HG03378 (cell line): Measurements from ENCODE around the gene TTC28.
"Not testable (repeated sequence)": the region's sequence is repeated elsewhere in the genome, so short reads cannot be mapped to it uniquely, and the experiment has no call there.

Experiments
- ATAC-seq: cut with Tn5 transposase; IDR thresholded peaks from one replicate; pipeline ENCODE4 v1.9.1; 2021; ENCODE audit warnings: mild to moderate bottlenecking, moderate library complexity; ENCODE audit not compliant: unreplicated experiment

The TTC28 gene

DNA sequence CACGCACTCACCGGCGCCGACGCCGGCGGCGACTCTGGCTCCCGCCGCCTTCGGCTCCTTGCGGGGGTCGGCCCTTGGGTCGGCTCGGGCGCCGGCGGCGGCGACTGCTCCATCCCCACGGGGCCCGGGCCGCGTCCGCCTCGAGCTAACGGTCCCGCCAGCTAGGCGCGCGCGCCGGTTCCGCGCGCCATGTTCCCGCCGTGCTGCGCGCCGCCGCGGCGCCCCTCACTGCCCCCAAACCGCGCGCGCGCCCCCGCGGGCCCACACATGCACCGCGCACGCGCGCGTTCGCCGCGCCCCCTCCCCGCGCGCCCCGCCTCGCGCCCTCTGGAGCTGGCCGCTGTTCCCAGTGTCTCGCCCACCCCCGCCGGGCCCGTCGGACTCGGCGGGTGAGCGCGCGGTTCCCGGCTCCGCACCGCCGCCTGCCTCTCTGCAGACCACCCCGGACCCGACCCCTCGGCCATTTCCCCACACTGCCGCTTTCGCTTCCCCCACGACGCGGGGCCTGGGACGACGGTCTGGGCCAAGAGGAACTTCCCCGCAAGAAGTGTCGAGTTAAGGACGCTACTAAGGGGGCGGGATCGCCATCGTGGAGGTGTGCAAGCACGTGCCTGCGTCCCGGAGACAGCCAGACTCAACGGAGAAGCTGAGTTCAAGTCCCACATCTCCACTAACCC is at the start of gene TTC28:
Gene TTC28 (minus strand): TSS at position 230 of the 677 bp plus-strand sequence. CDS start 117 bp downstream, at position 113.
- not testable (repeated sequence) for ATAC-seq

DNA sequence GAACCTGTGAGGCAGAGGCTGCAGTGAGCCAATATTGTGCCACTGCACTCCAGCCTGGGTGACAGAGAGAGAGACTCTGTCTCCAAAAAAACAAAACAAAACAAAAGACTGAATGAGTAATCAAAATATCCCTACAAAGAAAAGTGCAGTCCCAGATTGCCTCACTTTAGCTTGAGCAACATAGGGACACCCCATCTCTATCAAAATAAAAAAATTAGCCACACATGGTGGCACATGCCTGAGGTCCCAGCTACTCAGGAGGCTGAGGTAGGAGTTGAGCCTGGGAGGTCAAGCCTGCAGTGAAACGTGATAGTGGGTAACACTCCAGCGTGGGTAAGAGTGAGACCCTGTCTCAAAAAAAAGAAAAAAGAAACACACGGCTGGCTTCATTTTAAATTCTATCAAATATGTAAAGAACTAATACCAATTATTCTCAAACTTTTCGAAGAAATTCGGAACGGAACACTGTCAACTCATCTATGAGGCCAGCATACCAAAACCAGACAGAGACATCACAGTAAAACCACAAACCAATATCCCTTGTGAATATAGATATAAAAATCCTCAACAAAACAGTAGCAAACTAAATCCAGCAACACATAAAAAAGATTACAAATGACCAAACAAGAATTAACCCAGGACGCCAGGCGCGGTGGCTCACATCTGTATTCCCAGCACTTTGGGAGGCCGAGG is 49.1 kb upstream of the TTC28 start:
- ATAC-seq: no peak

DNA sequence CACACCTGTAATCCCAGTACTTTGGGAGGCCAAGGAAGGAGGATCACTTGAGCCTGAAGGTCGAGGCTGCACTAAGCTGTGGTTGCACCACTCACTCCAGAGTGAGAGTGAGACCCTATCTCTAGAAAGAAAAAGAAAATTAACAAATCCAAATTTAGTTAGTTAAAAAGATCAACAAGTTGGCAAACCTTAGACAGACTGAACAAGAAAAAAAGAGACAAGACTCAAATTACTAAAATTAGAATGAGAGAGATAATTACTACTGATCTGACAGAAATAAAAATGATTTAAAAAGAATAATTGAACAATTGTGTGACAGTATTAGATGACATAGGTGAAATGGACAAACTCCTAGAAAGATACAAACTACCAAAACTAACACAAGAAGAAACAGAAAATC is 48.4 kb upstream of the TTC28 start:
- ATAC-seq: no peak

DNA sequence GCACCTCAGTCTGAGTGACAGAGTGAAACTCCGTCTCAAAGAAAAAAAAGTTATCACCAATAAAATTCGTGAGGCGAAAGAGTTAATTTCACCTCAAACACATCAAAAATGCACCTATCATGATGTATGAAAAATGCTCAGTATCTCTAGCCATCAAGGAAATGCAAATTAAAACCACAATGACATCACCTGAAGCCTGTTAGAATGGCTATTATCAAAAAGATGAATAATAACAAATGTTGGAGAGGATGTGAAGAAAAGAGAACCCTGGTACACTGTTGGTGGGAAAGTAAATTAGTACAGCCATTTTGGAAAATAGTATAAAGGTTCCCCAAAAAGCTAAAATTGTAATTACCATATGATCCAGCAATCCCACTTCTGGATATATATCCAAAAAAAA is 38.4 kb upstream of the TTC28 start:
- ATAC-seq: no peak

DNA sequence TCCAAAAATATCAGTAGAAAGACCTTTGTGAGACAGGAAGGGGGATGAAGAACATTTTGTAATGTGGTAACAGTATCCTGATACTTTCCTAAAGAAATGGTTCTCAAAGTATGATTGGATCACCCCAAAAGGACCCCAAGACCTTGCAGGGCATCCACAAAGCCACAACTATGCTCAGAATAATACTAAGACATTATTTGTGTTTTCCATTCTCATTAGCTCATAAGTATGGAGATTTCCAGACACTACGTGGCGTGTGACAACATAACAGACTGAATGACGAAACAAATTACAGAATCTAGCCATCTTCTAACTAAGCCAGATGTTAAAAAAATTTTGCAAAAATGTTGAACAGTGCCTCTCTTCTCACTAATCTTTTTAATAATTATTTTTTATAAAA is 37.0 kb upstream of the TTC28 start:
- no peak for ATAC-seq

DNA sequence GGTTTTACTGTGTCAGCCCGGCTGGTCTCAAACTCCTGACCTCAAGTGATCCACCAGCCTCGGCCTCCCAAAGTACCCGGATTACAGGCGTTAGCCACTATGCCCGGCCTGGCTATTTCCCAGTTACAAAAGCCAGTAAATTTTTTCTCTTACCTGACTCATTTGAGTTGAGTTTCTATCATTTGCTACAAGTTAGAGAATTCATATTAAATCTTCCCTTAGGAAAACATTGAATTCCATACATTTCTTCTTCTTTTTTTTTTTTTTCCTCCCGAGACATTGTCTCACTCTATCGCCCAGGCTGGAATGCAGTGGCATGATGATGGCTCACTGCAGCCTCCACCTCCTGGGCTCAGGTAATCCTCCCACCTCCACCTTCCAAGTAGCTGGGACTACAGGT is 36.0 kb upstream of the TTC28 start:
- no peak for ATAC-seq

DNA sequence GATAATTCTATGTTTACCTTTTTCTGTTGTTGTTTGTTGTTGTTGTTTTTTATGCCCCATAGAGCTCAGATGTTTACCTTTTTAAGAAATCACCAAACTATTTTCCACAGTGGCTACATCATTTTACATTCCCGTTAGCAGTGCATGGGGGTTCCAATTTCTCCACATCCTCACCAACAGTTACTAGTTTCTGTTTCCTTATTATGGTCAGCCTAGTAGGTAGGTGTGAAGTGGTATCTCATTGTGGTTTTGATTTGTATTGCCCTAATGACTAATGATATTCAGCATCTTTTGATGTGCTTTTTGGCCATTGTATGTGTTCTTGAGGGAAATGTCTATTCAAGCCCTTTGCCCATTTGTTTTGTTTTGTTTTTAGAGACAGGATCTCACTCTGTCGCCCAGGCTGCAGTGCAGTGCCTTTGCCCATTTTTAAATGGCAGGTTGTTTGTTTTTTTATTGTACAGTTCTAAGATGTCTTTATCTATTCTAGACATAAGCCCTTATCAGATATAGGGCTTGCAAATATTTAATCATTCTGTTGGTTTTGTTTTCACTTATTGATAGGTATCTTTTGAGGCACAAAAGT is 34.5 kb upstream of the TTC28 start:
- no peak for ATAC-seq

DNA sequence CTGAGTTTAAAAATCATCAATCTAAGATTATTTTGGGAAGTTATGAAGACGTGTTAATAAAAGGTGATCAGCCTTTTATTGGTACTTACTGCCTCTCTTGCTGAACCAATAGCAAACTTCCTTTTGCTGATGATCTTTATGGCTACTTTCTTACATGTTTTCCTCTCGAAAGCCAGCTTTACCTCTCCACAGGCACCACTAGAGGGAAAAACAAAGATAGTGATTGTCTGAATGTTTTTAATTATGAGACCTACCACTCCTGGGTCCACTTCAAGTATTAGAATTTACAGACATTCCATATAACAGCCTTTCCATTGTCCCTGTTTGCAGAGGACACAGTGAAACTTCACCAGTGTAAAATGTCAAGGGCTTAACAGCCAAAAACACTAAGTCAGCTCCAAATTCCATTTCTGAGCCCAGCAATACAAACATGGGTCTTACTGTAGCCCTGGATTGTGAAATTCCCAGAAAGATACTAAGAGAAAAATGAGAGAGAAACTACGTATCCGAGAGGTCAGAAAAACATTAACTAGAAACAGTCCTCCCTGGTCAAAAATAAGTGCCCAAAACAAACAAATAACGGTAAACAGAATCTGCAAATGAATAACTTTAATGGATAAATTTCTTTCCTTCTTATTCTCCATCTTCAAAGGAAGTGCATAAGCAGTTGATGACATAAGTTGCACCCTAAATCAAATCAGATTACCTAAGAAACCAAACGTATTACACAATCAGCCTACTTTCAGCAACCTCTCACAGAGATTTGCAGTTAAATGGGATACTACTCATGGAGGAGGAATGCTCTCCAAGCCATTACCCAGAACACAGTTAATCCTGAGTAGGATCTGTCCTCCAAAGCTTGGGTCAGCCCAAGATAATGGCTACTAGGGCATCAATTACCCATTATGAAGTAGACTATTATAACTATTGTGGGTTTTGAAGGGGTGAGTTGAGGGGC is 32.5 kb upstream of the TTC28 start:
- ATAC-seq: no peak

DNA sequence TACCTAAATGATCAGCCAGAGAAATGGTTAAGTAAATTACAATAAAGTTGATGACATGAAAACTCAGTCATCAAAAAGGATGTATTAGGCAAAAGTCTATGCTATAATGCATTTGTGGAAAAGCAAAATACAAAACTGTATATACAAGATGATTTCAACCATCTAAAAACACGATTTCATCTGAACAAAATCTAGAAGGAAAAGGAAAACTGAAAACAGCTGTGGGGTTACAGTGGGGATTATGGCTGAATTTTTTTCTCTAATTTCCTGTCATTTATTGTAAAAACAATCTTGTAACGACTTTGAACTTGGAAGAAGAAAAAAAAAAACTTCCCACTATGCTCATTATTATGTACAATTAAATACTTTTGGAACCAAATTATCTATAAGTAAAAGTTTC is 31.7 kb upstream of the TTC28 start:
- no peak for ATAC-seq

DNA sequence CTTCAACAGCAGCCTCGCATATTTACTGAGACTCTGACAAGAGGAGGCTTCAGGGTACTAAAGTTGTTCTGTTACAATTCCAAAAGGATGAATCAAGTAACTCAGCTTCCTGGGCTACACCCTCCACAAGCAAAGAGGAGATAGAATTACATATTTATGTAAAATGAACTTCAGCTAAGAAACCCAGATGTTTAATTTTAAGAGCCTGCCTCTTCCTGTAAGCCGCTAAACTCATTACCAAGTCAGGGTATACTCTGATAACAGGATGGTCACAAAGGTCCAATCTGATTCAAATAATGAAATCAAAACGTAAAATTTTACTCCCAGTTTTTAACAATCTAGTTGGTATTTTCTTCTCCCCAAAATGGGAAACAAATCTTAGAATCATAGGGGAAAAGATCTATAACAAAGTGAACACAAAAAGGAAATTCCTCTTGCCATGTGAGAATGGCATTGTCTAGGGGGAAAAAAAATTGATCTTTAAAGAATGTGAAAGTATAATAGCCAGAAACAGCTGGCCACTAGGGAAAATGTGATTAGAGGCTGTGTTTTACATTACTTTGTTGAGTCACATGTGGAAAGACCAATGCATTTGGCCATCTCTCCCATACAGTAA is 31.0 kb upstream of the TTC28 start:
- no peak for ATAC-seq

DNA sequence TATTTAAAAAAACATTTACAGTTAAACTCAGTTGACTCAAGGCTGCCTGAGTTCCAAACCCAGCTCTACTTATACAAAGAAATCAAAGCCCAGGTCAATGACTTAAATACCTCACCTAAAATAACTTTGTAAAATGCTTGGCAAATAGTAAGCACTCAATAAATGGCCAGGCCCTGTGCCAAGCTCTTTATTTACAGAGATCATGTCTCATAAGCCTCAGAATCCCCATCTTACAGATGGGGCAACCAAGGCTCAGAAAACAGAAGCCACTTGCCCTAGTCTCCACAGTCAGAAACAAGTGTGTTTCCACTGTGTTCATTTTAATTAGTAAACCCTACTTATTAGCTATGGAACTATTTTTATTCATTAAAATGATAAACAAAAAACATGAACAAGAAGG is 30.5 kb upstream of the TTC28 start:
- ATAC-seq: no peak

DNA sequence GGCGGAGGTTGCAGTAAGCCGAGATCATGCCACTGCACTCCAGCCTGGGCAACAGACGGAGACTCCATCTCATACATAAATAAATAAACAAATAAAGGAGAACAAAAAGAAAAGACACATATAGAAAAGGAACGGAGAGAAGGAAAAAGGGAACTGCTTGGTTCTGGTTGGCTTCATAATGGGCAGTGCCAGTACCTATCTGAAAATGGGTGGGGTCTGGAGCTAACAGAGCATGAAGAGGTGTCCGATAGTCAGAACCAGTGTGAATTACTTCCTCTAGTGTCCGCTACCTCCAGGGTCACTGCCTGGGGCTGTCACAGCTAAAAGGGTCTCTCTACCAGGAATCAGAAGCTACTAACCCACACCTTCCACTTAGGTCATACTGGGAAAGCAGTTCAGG is 27.2 kb upstream of the TTC28 start:
- ATAC-seq: no peak

DNA sequence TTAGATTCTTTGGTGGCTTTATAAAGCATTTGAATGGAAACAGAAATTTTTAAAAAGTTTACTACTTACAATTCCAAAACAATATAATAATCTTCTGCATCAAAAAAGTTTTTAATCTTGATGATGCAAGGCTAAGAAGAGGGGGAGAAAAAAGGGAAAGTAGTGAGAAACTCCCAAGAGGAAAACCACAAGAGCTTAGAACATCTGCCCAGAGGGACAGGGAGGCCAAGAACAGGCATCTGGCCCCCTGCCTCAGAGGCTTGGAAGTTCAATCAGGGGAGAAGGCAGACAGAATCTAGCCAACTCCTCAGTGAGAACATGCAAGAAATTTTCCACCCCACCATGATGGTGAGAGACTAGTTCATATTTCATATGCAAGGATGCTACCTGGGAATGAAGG is 23.8 kb upstream of the TTC28 start:
- no peak for ATAC-seq

DNA sequence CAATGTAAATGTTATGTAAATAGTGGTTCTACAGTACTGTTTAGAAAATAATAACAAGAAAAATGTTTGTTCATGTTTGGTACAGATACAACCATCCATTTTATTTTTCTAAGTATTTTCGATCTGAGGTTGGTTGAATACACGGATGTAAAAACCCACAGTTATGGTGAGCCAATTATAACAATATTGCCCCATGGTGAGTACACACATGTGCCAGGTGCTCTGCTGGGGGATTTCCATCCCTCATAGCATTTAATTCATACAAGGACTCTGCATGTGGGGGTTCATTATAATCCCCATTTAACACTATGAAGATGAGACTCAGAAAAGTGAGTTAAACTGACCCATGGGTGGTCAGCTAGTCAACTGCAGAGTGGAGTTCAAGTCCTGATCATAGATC is 23.3 kb upstream of the TTC28 start:
- ATAC-seq: no peak

DNA sequence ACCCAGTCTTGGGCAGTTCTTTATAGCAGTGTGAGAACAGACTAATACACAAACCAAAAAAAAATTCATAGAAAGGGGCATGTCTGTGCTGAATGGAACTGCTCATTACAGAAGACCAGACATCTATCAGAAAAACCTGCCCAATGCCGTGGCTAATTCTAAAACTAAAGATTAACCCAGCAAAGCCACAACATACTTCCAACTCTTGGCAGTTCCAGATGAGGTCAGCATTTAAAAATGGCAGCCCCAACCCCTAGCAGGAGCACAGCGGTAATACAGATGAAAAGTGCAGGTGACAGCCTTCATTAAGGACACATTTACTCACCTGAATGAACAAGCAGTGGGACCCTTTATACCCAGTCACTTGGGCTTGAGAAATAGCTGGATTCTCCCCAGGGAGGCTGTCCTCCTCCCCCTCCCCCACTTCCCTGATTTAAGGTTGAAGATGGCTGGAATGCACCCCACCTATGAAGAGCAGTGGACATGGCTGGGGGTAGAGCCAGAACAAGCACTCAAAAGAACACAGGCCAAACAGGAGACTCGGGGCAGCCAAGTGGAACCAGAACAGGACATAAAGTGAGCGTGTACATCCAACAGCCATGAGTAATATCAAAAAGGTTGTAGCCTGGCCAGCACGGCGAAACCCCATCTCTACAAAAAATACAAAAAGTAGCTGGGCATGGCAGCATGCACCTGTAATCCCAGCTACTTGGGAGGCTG is 13.6 kb upstream of the TTC28 start:
- ATAC-seq: not testable (repeated sequence)

DNA sequence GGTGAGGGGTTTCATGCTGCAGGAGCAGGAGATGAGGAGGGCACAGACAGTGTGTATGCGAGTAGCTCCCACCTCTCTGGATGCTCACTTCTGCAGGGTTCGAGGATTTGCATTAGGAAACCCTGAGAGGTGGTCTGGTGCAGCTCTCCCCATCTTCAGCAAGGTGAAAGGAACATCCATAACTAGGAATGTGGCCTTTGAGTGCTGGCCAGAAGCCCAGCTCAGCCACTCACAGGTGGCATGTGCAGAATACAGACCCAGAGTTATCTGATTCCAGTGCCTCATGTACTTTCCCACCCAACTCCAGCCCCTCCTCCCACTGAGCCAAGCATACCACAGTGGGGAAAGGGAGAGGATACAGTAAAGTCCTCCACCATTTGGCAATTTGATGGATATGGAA is 10.2 kb upstream of the TTC28 start:
- not testable (repeated sequence) for ATAC-seq

DNA sequence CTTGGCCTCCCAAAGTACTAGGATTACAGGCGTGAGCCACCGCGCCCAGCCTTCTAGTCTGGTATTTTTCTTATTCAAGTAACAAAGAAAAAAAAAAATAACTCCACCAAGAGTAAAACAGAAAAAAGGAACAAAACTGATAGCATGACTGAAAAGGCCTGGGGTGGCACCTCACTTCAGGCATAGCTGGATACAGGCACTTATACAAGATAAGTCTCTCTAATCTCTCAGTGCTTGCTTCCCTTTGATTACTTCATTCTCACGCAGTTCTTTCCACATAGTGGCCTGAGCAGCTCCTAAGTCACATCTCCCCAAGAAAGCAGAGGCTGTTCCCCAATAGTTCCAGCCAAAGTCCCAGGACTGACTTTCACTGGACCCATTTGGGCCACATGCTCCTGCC is 3.3 kb upstream of the TTC28 start:
- ATAC-seq: not testable (repeated sequence)

DNA sequence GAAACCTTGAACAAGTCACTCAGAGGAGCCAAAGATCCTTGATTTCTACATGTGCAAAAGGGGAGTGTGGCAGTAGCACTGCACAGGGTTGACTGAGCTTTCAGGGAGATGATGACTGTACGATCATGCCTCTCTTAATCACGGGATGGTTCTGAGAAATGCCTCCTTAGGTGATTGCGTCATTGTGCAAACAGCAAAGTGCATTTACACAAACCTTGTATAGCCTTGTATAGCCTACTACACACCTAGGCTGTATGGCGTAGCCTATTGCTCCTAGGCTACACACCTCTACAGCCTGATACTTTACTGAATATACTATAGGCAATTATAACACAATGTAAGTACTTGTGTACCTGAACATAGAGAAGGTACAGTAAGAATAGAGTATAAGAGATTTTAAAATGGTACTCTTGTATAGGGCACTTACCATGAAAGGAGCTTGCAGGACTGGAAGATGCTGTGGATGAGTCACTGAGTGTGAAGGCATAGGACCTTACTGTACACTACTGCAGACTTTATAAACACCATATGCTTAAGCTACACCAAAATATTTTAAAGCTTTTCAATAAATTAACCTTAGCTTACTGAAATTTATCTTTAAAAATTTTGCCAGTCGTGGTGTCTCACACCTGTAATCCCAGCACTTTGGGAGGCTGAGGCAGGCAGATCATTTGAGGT is 1.3 kb upstream of the TTC28 start:
- not testable (repeated sequence) for ATAC-seq

DNA sequence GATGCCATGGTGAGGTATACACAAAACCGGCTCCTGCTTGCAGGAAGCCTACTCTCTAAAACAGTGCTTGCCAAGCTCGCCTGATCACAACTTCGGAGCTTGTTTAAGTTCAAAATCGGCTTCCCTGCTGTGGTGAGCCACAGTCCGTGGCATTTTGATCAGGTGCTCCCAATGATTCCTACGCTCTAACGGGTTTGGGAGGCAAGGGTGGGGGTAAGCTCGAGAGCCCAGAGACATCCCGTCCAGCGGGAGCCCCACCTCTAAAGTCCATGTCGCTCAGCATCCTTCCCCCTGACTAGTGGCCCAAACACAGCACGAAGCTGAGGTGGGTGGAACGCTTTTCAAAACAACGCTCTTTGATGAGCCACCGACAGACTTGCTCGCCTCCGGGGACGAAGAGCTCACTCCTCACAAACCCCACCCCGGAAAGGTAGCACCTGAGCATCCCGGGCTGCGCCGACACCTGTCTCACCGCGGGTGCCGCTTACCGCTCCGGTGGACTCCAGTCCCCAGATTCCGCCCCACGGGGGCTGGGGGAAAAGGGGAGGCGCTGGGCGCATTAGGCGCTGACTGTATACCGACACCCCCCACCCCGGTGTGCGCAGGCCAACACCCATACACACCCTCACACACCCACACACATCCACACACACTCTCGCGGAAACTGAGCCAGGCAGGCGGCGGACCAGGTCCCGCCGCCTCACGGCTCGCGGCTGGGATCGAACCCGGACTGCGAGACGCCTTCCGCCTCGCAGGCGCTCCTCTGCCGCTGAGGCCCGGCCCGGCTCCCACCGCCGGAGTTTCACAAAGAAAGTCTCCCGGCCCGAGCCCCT is 646 bp downstream of the TTC28 start:
- not testable (repeated sequence) for ATAC-seq
